ENCODE measurements around the gene PEX11B. TPM values are rescaled to one million over a fixed set of nuclear protein-coding genes. Genes with fewer than 3 reads are reported as not detected.
A peak's percentile ranks its signal among the peaks of the same experiment; 100 is the strongest.
"Not testable (repeated sequence)": the region's sequence is repeated elsewhere in the genome, so short reads cannot be mapped to it uniquely, and the experiment has no call there.

PEX11B gene
- total RNA-seq, 1 donor from 2014 or later, result 31.7 TPM

DNA sequence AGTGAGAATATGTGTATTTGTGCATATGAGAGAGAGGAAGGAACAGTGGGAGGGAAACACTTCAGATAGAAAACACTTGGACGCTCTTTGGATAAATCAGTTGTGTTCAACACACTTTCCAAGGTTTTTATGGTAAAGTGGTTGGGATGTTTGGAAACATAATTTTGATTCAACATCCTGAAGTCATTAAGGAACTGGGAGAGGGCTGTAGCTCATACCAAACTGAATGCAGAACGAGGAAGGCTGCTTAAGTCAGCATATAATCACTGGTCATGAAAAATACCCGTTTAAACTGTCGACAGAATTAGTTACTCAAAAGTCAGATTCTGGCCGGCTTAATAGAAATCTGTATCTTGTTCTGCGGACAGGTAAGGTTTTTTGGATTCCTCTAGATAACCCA, 24.4 kb upstream of the PEX11B start:
- no peak for DNase-seq
- no peak overlapping the region for H3K4me3 Mint-ChIP-seq
- intact Hi-C loops (cut with micrococcal nuclease), result no loop called here
- no peak overlapping the region for H3K27ac Mint-ChIP-seq
- H3K4me1 Mint-ChIP-seq, result peaks cover 6% of the 10 kb centered on the region
- no peaks in the 10 kb centered on the region for H3K27me3 Mint-ChIP-seq
- H3K9me3 Mint-ChIP-seq, result no peaks in the 10 kb centered on the region
- H3K36me3 Mint-ChIP-seq (ENCODE audit: low read depth), result peaks cover 36% of the 10 kb centered on the region

DNA sequence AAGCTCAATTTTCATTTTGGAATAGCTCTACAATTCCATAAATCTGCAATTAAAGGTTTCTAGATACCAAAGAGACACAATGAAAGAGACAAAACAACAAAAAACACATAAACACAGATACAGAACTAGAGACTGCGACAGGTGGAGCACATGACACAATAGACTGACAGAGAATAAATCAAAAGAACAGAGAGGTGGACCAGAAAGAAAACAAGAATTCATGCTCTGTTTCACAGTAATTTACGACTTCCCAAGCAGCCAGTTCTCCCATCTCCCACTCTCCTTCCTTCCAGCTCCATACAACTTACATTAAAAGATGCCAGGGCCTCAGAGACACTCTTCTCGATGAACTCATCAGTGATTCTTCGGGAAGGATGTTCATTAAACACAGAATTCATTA, 23.9 kb upstream of the PEX11B start:
- intact Hi-C loops (cut with micrococcal nuclease), result no loop called here
- Mint-ChIP-seq H3K9me3 (no peaks in the 10 kb centered on the region), H3K4me1 (peaks cover 6% of the 10 kb centered on the region), H3K27ac (no peak overlapping the region), H3K36me3 (ENCODE audit: low read depth) (peaks cover 35% of the 10 kb centered on the region), H3K27me3 (no peaks in the 10 kb centered on the region), H3K4me3 (no peak overlapping the region)
- no peak for DNase-seq

DNA sequence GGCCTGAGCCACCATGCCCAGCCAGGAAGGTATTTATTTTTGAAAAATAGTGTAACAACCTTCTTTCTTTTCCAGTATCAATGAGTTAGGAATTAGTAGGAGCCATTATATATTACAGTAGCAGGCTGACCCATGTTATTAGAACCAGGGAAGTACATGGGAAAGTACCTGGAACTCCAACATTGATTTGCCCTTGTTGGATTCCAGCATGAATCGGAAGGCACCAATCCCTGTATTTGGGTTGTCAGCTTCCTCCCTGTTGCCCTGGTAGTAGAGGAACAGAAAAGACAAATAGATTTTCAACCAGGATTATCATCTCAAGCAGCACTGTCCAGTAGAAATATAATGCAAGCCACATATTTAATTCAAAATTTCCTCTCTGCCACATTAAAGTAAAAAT, 18.9 kb upstream of the PEX11B start:
- Mint-ChIP-seq H3K4me1 (peaks cover 14% of the 10 kb centered on the region), H3K27ac (no peak overlapping the region), H3K27me3 (no peaks in the 10 kb centered on the region), H3K9me3 (no peaks in the 10 kb centered on the region), H3K4me3 (no peak overlapping the region), H3K36me3 (ENCODE audit: low read depth) (peaks cover 34% of the 10 kb centered on the region)
- intact Hi-C loops (cut with micrococcal nuclease), result no loop called here
- DNase-seq, result no peak

DNA sequence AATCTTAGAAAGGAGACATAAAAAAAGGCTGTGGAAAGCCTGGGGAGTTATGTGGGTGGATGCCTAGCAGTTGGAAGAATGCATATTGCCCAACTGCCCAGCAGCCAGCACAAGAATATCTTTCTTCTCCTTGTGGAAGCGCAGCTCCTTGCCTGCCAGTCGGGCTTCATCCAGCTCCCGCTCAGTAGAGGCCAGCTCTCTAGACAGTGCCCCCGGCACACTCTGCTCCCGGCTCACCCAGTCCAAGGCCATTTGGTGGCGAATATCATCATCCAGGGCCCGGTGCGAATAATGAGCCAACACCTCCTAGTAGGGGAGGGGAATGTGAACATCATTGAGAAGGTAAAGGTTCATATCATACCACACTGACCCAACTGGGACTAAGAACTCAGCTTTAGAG, 17.7 kb upstream of the PEX11B start:
- Mint-ChIP-seq H3K9me3 (no peaks in the 10 kb centered on the region), H3K4me3 (no peak overlapping the region), H3K27ac (no peak overlapping the region), H3K27me3 (no peaks in the 10 kb centered on the region), H3K4me1 (peaks cover 20% of the 10 kb centered on the region), H3K36me3 (ENCODE audit: low read depth) (peaks cover 26% of the 10 kb centered on the region)
- DNase-seq, result no peak
- intact Hi-C loops (cut with micrococcal nuclease), result no loop called here

DNA sequence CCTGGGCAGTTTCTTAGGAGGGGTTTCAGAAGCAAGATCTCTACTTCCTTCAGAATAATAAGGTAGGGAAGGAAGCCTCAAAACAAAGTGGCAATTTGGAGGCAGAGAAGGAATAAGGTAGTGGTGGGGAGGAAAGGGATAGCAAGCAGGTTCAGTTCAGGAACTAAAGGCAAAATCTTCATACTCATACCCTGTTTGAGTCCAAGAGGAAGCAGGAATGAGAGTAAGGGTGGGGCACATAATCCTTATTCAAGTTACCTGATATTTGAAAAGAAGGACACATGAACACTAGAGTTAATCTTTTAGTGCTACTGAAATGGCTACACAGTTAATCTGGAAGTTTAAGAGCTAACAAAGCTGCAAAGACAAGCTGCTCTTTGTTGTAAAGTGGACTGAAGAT, 17.2 kb upstream of the PEX11B start:
- intact Hi-C loops (cut with micrococcal nuclease), result no loop called here
- H3K4me3 Mint-ChIP-seq, result no peak overlapping the region
- H3K36me3 Mint-ChIP-seq (ENCODE audit: low read depth), result peaks cover 28% of the 10 kb centered on the region
- no peak for DNase-seq
- no peak overlapping the region for H3K27ac Mint-ChIP-seq
- no peaks in the 10 kb centered on the region for H3K9me3 Mint-ChIP-seq
- no peaks in the 10 kb centered on the region for H3K27me3 Mint-ChIP-seq
- peaks cover 20% of the 10 kb centered on the region for H3K4me1 Mint-ChIP-seq

DNA sequence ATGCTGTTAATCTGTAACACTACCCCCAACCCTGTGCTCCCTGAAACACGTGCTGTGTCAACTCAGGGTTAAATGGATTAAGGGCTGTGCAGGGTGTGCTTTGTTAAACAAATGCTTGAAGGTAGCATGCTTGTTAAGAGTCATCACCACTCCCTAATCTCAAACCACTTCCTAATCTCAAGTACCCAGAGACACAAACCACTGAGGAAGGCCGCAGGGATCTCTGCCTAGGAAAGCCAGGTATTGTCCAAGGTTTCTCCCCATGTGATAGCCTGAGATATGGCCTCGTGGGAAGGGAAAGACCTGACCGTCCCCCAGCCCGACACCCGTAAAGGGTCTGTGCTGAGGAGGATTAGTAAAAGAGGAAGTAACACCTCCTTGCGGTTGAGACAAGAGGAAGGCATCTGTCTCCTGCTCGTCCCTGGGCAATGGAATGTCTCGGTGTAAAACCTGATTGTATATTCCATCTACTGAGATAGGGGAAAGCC, 14.0 kb upstream of the PEX11B start:
- Mint-ChIP-seq H3K36me3 (ENCODE audit: low read depth) (peaks cover 27% of the 10 kb centered on the region), H3K27ac (peak overlapping the region; percentile 88), H3K4me1 (peaks cover 22% of the 10 kb centered on the region), H3K4me3 (peak overlapping the region; percentile 66)
- H3K27me3 Mint-ChIP-seq; intact Hi-C loops (cut with micrococcal nuclease); H3K9me3 Mint-ChIP-seq: not testable (repeated sequence)
- peak; percentile 71 for DNase-seq

DNA sequence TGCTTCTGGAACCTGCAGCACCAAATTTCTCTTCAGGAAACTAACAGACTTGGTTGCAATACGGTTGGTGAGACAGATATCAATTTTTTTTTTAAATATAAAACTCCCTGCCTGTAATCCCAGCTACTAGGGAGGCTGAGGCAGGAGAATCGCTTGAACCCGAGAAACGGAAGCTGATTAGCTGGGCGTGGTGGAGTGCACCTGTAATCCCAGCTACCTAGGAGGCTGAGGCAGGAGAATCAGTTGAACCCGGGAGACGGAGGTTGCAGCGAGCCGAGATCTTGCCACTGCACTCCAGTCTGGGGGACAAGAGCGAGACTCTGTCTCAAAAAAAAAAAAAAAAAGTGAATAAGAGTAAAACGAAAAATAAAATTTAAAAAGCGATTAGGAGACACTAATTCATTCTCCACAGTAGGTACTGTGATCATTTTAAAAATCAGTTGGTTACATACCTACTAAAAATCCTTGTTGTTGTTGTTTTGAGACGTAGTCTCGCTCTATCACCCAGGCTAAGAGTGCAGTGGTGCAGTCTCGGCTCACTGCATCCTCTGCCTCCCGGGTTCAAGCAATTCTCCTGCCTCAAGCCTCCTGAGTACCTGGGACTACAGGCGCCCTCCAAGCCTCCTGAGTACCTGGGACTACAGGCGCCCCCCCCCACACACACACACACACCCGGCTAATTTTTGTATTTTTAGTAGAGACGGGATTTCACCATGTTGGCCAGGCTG, 9.6 kb upstream of the PEX11B start:
- H3K9me3 Mint-ChIP-seq, result no peaks in the 10 kb centered on the region
- no peaks in the 10 kb centered on the region for H3K27me3 Mint-ChIP-seq

DNA sequence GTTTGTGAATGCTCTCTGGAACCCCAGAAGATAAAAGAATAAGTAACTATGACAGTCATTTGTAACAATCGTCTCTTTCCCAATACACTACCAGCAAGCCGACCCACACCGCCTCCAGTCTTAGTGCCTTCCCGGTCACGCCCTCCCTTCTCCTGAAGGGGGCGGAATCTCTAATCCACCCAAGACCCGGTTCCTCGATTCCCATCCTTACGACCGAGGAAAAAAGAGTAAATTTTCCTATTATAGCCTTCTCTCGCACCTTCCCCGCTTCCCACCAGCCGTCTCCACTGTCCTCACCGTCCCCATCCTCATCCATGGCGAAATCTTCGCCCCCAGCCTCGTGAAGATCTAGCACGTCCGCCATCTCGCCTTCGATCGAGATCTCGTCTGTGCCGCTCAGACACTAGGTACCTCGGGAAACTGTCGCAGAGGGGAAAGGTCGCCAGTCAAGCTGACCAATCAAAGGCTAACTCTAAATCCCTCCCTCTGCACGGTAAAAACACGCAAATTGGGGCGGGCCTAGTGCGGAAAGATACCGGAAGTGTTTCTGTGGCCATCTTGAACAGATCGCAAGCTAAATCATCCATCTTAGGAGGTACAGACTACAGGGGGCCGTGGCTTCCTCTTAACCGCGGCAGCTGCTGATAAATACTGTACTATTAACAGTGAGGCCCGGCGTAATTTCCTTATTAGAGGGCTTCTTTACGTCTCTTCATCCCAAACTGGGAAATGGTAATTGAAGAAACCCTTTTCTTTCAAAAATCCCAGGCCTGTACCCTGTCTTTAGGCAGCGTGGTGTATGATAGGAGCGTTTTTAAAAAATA, 8.8 kb upstream of the PEX11B start, which contains the start of gene RBM8A:
Gene RBM8A (minus strand): TSS at position 422 of the 824 bp plus-strand sequence. CDS start 58 bp downstream, at position 364.
- Mint-ChIP-seq H3K27ac (peak within 1 kb of the TSS; percentile 86), H3K4me1 (peaks cover 15% of the 10 kb centered on the region), H3K4me3 (no peak within 1 kb of the TSS), H3K36me3 (ENCODE audit: low read depth) (peaks cover 15% of the 10 kb centered on the region), H3K9me3 (no peaks in the 10 kb centered on the region), H3K27me3 (no peaks in the 10 kb centered on the region)
- intact Hi-C loops (cut with micrococcal nuclease), result loop anchor here (1.0 to 5.0 kb wide), 6 partner anchors 8 to 69 kb away; partner anchors contain the start of genes ANKRD34A, PIAS3, POLR3GL and TXNIP
- peak; percentile 98 for DNase-seq

More for the DNA sequence above, 9.6 kb upstream of the PEX11B start:
- Mint-ChIP-seq H3K4me3 (no peak overlapping the region), H3K4me1 (peaks cover 23% of the 10 kb centered on the region), H3K27ac (peak overlapping the region; percentile 86), H3K36me3 (ENCODE audit: low read depth) (peaks cover 9% of the 10 kb centered on the region)
- DNase-seq, result peak; percentile 67
- intact Hi-C loops (cut with micrococcal nuclease), result loop anchor here (1.0 to 5.0 kb wide), 6 partner anchors 9 to 69 kb away; partner anchors contain the start of genes ANKRD34A, PIAS3, POLR3GL and TXNIP

DNA sequence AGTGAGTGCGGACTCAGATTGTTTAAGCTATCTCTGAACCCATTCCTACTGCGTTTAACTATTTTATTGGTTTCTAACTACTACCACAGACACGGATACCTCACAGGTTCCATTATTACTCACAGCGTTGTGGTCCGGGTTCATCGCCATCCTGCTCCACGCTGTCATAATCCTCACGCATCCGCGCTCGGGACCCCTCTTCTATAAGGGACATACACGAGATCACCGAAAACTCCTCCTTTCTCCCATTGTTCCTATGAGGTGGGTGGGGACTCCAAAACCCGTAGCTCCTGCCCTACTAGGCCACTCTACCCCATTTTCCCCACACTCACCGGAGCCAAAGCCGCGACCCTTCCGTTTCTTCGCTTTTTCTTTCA, 8.2 kb upstream of the PEX11B start:
- intact Hi-C loops (cut with micrococcal nuclease), result loop anchor here (1.0 to 5.0 kb wide), 6 partner anchors 7 to 70 kb away; partner anchors contain the start of genes ANKRD34A, PIAS3, POLR3GL and TXNIP
- DNase-seq, result no peak
- H3K27me3 Mint-ChIP-seq, result no peaks in the 10 kb centered on the region
- no peak overlapping the region for H3K4me3 Mint-ChIP-seq
- no peak overlapping the region for H3K27ac Mint-ChIP-seq
- no peaks in the 10 kb centered on the region for H3K9me3 Mint-ChIP-seq
- peaks cover 15% of the 10 kb centered on the region for H3K36me3 Mint-ChIP-seq (ENCODE audit: low read depth)
- peaks cover 12% of the 10 kb centered on the region for H3K4me1 Mint-ChIP-seq

DNA sequence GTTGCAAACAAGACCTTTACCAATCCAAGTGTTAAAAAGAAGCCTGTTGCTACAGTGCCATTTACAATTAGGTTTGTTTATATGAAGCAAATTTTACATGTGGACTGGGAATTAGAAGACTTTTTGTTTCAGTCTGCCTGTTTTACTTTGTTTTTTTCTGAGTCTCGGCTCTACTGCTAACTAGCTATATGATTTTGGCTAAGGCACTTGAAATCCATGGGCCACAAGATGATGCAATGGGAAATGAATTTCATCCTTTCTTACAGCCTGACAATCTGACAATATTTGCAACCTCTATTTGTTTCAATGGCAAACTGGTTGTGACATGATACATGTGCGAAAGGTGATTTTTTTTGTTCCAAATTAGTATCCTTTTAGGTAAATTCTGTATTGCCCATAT, 3.7 kb upstream of the PEX11B start:
- no peak for DNase-seq
- no peak overlapping the region for H3K27ac Mint-ChIP-seq
- H3K27me3 Mint-ChIP-seq, result no peaks in the 10 kb centered on the region
- no peaks in the 10 kb centered on the region for H3K9me3 Mint-ChIP-seq
- intact Hi-C loops (cut with micrococcal nuclease), result no loop called here
- H3K4me1 Mint-ChIP-seq, result peaks cover 35% of the 10 kb centered on the region
- H3K36me3 Mint-ChIP-seq (ENCODE audit: low read depth), result peaks cover 20% of the 10 kb centered on the region
- no peak overlapping the region for H3K4me3 Mint-ChIP-seq

DNA sequence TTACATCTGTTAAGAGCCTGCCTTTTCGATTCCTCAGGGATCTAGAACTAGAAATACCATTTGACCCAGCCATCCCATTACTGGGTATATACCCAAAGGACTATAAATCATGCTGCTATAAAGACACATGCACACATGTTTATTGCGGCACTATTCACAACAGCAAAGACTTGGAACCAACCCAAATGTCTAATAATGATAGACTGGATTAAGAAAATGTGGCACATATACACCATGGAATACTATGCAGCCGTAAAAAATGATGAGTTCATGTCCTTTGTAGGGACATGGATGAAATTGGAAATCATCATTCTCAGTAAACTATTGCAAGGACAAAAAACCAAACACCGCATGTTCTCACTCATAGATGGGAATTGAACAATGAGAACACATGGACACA, 1.8 kb upstream of the PEX11B start:
- DNase-seq; H3K9me3 Mint-ChIP-seq; H3K27me3 Mint-ChIP-seq; intact Hi-C loops (cut with micrococcal nuclease): not testable (repeated sequence)
- H3K4me3 Mint-ChIP-seq, result peak overlapping the region; percentile 94
- peaks cover 31% of the 10 kb centered on the region for H3K4me1 Mint-ChIP-seq
- H3K36me3 Mint-ChIP-seq (ENCODE audit: low read depth), result peaks cover 27% of the 10 kb centered on the region
- H3K27ac Mint-ChIP-seq, result peak overlapping the region; percentile 51

DNA sequence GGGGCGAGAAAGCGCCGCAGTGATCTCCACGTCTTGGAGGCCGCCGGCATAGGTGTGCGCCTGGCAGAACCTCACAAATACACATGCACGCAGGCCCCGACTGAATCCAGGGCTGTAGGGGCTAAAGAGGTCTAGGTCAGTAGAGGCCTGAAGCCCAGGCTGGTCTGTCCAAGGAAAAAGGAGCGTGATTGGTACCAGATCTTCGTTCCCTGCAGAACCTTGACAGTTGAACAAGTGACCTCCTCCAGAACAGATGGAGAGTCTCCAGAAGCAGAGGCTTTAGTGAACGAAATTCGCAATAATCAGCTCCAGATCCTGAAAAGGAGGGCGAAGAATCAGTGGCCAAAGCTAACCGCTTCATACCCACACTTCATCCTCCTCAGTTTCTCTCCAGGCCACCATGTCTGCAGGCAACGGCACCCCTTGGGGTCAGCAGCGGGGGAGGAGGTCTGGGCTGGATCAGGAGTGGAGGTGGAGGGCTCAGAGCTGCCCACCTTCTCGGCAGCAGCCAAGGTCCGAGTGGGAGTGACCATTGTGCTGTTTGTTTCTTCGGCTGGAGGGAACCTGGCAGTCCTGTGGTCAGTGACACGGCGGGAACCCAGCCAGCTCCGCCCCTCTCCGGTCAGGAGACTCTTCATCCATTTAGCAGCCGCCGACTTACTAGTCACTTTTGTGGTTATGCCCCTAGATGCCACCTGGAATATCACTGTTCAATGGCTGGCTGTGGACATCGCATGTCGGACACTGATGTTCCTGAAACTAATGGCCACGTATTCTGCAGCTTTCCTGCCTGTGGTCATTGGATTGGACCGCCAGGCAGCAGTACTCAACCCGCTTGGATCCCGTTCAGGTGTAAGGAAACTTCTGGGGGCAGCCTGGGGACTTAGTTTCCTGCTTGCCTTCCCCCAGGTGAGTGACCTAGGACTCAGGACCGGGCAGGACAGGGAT, 749 bp upstream of the PEX11B start:
- Mint-ChIP-seq H3K4me1 (peaks cover 34% of the 10 kb centered on the region), H3K27ac (peak overlapping the region; percentile 94)
- intact Hi-C loops (cut with micrococcal nuclease), result loop anchor here (1.0 to 2.0 kb wide), 4 partner anchors 8 to 74 kb away; partner anchors contain the start of genes ANKRD35, NUDT17, PIAS3 and RBM8A

DNA sequence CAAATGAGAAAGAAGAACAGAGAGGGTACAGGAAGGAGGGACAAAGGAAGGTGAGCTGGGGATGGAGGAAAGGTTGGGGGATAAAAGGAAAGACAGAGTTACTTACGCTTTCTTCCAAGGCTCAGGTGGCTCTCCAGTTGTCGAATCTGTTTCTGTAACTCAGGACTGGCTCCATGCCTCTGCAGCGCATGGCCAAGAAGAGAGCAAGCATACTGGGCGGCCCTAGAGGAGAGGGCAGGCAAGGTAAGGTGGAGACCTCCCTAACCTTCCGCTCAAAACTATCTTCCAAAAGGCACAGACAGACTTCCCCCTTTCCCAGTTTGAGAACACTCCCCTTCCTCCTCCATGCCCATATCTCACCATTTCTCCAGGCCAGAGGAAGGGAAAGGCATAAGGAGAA, 922 bp downstream of the PEX11B start:
- peaks cover 29% of the 10 kb centered on the region for H3K36me3 Mint-ChIP-seq (ENCODE audit: low read depth)
- intact Hi-C loops (cut with micrococcal nuclease), result no loop called here
- peaks cover 38% of the 10 kb centered on the region for H3K4me1 Mint-ChIP-seq

More for the DNA sequence above, 749 bp upstream of the PEX11B start:
- Mint-ChIP-seq H3K27me3 (no peaks in the 10 kb centered on the region), H3K4me3 (peak overlapping the region; percentile 94), H3K36me3 (ENCODE audit: low read depth) (peaks cover 32% of the 10 kb centered on the region), H3K9me3 (no peaks in the 10 kb centered on the region)
- DNase-seq, result peak; percentile 74

More for the DNA sequence above, 922 bp downstream of the PEX11B start:
- no peak for DNase-seq
- H3K27ac Mint-ChIP-seq, result peak overlapping the region; percentile 94
- H3K27me3 Mint-ChIP-seq, result no peaks in the 10 kb centered on the region
- H3K9me3 Mint-ChIP-seq, result no peaks in the 10 kb centered on the region
- peak overlapping the region; percentile 94 for H3K4me3 Mint-ChIP-seq

All from activated CD4-positive, alpha-beta T cell treated with anti-CD3 and anti-CD28 coated beads, Interleukin-2, amount 10 ng/mL, durations not matched to agents 24 days and 14 days (primary cell).